CD4-positive, alpha-beta T cell treated with Interleukin-6 at 100 ng/mL for 8 hours (primary cell): ENCODE data around the gene SPPL2B.
"Not testable (repeated sequence)": the region's sequence is repeated elsewhere in the genome, so short reads cannot be mapped to it uniquely, and the experiment has no call there.

Experiments
- DNase-seq: peaks from one replicate; pipeline ENCODE4 v3.0.0-alpha.2; 2020; ENCODE audit warnings: mixed read lengths, low spot score

Gene SPPL2B, protein sequence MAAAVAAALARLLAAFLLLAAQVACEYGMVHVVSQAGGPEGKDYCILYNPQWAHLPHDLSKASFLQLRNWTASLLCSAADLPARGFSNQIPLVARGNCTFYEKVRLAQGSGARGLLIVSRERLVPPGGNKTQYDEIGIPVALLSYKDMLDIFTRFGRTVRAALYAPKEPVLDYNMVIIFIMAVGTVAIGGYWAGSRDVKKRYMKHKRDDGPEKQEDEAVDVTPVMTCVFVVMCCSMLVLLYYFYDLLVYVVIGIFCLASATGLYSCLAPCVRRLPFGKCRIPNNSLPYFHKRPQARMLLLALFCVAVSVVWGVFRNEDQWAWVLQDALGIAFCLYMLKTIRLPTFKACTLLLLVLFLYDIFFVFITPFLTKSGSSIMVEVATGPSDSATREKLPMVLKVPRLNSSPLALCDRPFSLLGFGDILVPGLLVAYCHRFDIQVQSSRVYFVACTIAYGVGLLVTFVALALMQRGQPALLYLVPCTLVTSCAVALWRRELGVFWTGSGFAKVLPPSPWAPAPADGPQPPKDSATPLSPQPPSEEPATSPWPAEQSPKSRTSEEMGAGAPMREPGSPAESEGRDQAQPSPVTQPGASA

DNA sequence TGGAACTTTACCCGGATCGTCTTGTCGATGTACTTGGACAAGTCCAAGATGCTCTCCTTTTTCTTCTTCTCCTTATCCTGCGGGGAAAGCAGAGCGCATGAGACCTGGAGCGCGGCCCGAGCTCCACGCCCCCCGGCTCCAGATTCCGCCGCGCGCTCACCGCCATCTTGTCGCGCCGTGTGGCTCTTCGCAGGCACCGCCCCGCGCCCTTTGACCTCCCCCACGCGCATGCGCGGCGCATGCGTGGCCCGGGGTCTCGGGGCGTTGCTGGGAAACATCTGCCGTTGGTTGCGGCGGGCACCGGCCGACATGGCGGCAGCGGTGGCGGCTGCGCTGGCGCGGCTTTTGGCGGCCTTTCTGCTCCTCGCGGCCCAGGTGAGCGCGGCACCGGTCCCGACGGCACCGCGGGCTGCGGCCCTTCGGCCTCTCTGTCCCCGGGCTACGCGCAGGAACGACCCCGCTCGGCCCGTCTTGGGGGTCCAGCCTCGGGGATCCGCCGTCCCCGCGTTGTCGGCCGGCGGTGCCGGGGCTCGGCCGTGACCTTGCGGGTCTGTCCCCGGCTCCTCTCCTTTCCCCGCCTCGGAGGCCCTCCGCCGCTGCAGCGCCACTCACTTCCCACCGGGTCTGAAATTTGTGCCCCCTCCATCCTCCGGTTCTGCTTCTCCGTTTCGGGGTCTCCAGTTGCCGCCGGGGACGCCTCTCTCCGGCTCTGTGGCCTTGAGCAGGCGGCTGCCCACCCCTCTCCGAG, at the start of gene SPPL2B, which contains the start of gene LSM7:
Gene SPPL2B (plus strand): TSS at position 284 of the 748 bp plus-strand sequence. CDS start 26 bp downstream, at position 310.
Gene LSM7 (minus strand): TSS at position 186 of the 748 bp plus-strand sequence. CDS start 20 bp downstream, at position 166.
- DNase-seq, result peak; percentile 91

DNA sequence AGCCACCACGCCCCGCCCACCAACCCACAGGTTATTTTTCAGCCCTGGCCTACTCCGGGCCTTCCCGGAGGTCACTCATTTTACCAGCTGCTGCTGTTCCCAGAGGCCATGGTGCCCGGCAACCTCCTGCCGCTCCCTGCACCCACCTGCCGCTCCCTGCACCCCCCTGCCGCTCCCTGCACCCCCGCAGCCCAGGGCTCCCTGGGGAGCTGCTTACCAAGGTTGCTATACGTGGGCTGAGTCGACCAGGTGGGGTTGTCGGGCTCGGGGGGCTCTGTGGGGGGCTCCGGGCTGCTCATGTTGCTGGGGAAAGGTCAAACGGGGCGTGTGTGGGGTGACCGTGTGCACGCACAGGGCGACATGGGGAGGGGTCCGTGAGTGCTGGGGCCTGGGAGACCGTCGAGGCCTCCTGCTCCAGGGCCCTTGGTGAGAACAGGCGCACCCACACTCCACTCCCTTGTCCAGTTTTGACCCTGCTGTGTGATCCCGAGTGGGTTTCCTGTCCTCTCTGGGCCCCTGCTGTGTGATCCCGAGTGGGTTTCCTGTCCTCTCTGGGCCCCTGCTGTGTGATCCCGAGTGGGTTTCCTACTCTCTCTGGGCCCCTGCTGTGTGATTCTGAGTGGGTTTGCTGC, 47.7 kb upstream of the SPPL2B start:
- no peak for DNase-seq

DNA sequence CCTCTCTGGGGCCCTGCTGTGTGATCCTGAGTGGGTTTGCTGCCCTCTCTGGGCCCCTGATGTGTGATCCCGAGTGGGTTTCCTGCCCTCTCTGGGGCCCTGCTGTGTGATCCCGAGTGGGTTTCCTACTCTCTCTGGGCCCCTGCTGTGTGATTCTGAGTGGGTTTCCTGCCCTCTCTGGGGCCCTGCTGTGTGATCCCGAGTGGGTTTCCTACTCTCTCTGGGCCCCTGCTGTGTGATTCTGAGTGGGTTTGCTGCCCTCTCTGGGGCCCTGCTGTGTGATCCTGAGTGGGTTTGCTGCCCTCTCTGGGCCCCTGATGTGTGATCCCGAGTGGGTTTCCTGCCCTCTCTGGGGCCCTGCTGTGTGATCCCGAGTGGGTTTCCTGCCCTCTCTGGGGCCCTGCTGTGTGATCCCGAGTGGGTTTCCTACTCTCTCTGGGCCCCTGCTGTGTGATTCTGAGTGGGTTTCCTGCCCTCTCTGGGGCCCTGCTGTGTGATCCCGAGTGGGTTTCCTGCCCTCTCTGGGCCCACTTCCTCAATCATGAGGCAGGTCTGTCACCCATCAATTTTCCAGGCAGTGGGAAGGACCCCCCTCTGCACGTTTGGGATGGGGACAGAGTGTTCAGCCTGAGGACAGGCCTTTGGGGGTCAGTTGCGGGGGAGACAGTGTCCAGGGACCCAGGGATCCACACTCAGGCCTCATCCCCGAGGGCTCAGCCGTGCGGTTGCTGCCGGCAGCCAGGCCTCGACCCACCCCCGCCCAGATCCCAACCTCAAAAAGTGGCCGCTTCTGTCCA, 47.0 kb upstream of the SPPL2B start:
- DNase-seq, result not testable (repeated sequence)

DNA sequence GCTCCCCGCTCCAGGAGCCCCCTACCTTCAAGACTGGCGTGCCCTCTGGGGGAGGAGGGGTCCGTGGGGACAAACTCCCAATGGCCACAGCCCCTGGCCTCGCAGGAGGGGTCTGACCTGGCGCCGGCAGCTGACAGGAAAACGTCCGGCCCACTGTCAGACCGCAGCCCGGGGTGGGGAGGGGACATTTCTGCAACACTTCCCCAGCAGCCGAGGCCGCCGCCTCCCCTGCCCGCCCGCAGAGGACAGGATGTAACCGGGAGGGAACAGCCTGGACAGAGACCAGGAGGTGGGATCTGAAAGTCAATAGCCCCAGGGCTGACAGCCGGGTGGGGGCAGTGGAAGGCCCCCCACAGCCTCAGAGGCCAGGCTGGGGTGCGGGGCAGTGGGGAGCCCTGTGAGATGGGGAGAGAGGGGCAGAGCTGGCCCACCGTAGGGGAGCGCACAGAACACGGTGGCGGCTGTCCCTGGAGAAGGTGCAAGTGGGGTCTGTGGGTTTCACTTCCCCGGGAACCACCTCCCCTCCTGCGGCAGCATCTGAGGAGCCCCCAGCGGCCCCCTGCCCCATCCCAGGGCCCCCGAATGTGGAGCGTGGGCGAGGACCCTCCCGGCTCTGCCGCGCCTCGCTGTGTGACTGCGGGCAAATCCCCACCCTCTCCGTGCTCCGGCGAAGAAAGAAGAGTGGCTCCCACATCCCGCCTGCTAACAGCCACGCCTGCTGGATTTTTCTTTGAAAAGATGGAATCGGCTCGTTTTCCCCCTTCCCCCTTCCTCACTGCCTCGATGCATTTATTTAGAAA, 46.2 kb upstream of the SPPL2B start, which contains the start of gene PEAK3:
Gene PEAK3 (minus strand): TSS at position 114 of the 800 bp plus-strand sequence. CDS start 1,244 bp downstream, outside the sequence.
- DNase-seq, result peak; percentile 30

DNA sequence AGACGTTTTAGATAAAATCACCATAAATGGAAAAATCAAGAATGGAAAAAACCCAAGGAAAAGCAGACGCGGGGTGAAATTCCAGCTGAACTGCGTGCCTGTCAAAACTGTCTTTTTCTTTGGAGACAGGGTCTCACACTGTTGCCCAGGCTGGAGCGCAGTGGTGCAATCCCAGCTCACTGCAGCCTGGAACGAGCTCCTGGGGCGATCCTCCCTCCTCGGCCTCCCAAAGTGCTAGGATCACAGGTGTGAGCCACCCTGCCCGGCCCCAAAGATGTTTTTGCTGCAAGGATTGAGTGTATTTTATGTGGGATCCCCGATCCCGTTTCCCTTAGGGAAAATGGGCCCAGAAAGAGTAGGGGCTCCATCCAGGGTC, 45.6 kb upstream of the SPPL2B start:
- DNase-seq, result no peak

DNA sequence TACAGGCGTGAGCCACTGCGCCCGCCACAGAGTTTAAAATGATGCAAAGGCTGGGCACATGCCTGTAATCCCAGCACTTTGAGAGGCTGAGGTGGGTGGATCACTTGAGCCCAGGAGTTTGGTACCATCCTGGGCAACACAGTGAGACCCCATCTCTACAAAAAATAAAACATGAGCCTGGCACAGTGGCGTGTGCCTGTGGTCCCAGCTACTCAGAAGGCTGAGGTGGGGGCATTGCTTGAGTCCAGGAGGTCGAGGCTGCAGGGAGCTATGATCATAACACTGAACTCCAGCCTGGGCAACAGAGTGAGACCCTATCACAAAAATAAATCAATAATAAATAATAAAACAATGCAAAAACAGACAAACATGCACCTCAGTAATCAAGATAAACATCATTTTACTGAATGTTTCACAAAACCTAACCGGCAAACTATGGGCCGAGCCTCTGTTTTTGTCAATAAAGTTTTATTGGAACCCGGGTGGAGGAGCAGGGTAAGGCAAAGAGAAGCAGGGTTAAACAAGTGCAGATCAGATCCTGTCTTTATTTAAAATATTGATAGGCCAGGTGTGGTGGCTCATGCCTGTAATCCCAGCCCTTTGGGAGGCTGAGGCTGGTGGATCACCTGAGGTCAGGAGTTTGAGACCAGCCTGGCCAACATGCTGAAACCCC, 44.5 kb upstream of the SPPL2B start:
- DNase-seq, result no peak

DNA sequence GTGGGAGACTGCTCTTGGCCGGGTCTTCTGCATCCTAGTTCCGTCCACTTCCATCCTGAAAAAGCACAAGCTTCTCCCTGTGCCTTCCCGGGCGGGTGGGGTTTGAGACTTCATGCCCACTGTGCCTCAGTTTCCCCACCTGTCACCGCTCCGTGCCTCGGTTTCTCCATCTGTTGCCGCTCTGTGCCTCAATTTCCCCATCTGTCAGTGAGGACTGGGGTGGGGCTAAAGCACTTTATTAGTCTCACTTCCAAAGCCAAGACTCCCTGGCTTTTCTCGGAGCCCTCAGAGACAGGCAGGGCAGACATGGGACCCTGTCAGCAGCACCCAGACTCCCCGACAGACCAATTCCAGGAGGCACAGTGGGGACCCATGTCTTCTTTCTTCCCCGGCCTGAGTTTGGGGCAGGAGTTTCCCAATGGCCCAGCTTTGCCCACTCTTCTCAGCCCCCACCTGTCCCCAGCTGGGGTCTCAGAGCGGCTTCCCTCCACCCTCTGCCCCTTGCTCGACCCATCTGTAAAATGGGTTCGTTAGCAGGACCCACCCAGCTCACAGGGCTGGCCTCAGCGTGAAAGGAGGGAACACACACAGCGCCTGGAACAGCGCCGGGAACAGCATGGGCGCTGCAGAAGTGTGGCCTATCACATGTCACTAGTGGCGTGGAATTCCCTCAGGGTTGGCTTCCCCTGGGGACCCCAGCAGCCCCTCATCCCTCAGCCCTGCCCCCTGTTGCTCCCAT, 41.9 kb upstream of the SPPL2B start:
- no peak for DNase-seq

DNA sequence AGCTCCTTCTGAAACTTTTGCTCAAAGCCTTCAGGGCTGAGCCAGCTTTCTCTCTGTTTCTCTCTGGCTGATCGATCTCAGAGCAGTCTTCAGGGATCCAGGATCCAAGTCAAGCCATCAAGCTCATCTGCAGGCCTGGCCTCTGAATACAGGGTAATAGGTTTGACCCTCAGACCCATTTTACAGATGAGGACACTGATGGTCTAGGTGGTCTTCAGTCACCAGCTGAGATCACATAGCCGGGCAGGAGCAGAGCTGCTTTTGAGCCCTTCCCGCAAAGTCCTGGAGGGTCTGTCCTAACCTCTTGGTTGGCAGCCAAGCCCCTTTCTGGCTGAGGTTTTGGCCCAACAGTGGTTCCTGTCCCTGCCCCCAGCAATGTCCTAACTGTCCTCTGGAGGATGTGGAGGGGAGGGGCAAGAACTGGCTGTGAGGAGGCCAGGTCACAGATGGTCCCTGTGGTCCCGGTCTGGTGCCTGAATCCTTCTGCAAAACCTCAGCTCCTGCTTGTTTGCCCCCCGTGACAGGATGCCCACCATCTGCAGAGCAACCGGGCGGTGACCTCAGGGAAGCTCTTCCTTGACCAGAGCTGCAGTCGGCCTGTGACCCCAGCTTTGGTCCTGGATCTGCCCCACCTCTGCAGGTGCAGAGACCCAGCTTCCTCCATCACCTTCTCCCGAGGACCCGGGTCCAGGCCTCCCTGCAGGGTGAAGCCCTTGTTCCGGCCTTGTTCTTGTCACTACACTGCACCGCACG, 40.7 kb upstream of the SPPL2B start:
- DNase-seq, result no peak

DNA sequence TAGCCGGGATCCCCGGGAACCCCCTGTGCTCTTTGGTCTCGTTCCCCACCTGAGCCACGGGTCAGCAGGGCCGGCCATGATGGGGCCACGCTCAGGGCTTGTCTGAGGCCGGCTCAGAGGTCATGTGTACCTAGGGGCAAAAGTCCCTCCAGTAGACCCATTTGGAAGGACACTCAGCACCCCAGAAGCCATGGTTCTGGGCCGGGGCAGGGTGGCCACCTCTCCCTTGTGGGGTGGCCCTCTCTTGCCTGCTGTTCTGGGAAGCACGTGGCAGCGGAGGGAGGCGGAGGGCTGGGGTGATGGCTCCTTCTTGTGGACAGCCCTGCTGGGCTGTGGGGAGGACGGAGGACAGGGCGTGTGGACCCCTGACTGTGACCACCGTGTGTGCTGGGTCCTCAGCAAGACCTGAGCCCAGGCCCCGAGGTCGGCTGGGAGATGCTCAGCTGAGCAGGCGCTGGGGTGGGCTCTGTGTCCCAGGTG, 40.1 kb upstream of the SPPL2B start:
- no peak for DNase-seq

DNA sequence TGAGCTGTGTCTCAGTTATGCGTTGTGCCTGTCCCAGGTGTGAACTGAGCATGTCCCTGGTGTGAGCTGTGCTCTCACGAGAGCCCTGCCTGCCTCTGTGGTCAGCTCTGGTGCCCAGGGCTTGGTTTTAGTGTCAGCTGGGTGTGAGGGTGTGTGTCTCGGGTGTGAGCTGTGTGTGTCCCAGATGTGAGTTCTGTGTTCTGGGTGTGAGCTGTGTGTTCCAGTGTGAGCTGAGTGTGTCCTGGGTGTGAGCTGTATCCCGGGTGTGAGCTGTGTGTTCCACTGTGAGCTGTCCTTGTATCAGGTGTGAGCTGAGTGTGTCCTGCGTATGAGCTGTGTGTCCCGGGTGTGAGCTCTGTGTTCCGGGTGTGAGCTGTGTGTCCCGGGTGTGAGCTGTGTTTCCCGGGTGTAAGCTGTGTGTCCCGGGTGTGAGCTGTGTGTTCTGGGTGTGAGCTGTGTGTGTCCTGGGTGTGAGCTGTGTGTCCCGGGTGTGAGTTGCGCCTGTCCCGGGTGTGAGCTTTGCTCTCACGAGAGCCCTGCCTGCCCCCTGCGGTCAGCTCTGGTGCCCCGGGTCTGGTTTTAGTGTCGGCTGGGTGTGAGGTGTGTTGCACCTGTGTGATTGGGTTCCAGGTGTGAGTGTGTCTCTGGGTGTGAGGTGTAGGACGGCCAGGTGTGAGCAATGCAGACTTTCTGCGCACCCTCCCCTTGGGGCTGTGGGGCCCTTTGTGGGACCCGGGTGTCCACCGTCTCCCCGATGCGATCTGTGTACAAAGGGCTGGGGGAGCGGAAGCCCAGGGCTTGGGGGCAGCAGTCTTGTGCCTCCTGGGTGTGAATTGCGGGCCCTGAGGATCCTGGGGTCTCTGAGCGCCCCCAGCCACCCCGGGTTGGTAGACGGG, 39.4 kb upstream of the SPPL2B start:
- DNase-seq, result no peak

DNA sequence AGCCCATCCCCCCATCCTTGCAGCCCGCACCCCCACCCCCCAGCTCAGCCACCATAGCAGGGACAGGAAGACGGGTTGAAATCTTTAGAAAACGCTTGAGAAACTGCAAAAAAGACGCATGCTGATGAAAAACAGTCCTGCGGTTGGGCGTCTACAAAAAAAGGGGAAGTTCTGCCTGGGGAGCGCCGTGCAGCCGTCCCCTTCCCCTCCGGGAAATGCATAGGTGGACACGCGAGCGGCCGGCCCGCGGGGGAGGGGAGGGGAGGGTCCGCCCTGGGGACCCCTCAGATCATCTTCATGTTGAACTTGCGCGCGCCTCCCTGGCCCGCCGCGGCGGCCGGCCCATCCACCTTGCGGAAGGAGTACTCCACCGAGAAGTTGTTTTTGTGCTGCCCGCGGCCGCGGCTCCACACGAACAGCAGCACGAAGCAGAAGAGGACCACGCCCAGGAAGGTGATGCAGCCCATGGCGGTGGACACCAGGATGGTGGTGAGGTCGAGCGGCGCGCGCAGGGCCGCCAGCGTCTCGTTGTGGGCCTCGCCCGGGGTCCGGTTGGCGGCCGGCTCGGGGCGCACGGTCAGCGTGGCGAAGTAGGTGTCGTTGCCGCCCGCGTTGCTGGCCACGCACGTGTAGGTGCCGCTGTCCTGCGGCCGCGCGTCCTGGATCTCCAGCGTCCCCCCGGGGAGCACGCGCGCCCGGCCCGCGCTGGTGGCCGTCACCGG, 38.6 kb upstream of the SPPL2B start:
- peak; percentile 68 for DNase-seq

DNA sequence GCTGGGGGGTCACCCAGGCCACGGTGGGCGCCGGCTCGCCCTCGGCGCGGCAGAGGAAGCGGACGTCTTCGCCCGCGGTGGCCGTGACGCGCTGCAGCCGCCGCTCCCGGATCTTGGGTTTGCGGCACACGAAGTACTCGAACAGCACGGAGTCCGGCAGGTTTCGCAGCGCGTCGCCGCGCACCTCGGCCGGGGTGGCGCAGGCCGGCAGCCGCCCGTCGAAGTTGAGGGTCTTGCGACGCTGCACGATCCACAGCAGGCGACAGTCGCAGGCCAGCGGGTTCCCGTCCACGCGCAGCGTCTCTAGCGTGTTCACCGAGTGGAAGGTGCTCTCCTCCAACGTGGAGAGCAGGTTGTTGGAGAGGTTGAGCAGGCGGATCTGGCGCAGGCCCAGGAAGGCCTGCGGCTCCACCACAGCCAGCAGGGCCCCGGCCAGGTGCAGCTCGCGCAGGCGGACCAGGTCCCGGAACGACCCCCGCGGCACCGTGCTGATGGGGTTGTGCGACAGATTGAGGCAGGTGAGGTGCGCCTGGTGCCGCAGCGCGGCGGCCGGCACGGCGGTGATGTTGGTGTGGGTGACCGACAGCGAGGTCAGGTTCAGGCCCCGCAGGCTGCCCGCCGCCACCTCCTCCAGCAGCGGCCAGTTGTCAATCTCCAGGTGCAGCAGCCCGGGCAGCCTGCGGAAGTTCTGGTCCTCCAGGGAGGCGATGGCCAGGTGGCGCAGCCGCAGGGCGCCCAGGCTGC, 37.9 kb upstream of the SPPL2B start:
- DNase-seq, result no peak

DNA sequence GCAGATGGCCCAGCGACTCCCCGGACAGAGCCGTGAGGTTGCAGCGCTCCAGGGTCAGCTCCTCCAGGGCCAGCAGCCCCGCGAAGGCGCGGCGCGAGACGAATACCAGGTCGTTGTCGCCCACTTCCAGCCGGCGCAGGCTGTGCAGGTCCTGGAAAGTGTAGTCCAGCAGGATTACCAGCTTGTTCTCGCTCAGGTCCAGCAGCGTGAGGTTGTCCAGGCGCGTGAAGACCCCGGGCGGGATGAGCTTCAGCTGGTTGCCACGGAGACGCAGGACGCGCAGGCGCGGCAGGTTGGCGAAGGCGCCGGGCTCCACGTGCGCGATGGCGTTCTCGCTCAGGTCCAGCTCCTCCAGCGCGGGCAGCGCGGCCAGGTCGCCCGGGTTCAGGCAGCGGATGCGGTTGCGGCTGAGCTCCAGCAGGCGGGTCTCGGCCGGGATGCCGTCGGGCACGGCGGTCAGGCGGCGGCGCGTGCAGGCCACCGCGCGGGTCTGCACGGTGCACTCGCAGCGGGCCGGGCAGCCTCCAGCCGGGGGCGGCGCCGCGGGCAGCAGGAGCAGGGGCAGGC, 37.2 kb upstream of the SPPL2B start:
- no peak for DNase-seq

DNA sequence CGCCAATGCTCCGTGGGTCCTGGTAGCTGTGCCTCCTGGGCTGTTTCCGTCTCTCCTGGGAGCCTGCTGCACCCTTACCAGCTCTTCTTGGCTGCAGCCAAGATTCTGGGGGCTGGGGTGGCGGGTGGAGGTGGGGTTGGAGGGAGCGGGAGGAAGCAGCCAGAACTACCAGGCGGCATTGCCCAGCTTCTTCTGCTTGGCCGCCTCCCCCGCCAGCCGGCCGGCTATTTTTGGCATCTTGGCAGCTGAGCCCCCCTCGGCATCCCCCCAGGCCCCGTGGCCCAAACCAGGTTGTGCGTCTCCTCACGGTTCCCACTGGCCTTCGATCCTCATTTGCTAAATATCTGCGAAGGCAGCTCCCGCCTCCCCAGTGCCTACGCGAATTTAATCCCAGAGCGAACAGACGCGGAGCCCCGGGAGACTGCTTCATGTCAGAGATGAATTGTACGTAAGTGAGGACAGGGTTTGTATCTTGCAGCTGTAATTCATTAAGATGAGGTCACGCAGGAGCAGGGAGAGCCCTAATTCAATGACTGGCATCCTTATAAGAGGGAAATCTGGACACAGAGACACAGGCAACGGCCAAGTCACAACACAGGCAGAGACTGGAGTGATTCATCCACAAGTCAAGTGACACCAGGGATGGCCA, 33.7 kb upstream of the SPPL2B start:
- DNase-seq, result no peak

DNA sequence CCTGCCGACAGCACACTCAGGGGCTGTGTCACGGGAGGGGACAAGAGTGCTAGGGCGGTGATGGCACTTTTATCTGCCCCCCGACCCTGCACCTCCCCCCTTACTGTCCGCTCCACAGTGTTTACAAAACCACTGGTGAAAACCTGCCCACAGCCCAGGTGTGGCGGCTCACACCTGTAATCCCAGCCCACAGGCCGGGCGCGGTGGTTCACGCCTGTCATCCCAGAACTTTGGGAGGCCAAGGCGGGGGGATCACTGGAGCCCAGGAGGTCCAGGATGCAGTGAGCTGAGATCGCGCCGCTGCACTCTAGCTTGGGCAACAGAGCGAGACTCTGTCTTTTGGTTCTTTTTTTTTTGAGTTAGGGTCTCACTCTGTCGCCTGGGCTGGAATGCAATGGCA, 32.3 kb upstream of the SPPL2B start:
- DNase-seq, result no peak
